Endothelial cell of umbilical vein (primary cell): ENCODE results near the gene TSPAN4. TPM values are rescaled to one million over a fixed set of nuclear protein-coding genes. Genes with fewer than 3 reads are reported as not detected.

Source experiments
- BruUV-seq: library from RNA; stranded (reverse); fragments of 400-500 nt; replicated peaks from 2 replicates; lab custom pipeline; 2021; lab: Mats Ljungman, UMichigan
- CTCF ChIA-PET: fragments of 300-600, 350-600 bp; sonication (Branson Sonifier 250); formaldehyde crosslinking; loops from one replicate; lab custom pipeline; 2021; ENCODE audit warnings: antibody characterized with exemption, inconsistent platforms; lab: Charles Lee
- POLR2A ChIA-PET: fragments of 300-600, 350-600 bp; sonication (Branson Sonifier 250); formaldehyde crosslinking; loops from one replicate; lab custom pipeline; 2021; ENCODE audit warnings: antibody characterized with exemption, inconsistent platforms; lab: Charles Lee
- DNase-seq: peaks from one replicate; pipeline ENCODE4 v3.0.0-alpha.2; 2011; ENCODE audit warnings: low read depth, low spot score
- FAIRE-seq: peaks from 2 replicates; lab custom pipeline; 2011; peaks lifted over from hg19 to GRCh38; lab: Jason Lieb, UNC
- H2AFZ ChIP-seq: 2 replicates; pipeline ENCODE4 v1.6.0; 2012; ENCODE audit warnings: low read depth, low read length, control low read depth, inconsistent platforms
- H3K27ac ChIP-seq: 2 replicates; pipeline ENCODE4 v1.5.1; 2011; ENCODE audit warnings: low read depth, mild to moderate bottlenecking, control low read depth, low read length, moderate library complexity; ENCODE audit not compliant: insufficient read depth
- H3K27me3 ChIP-seq, 2 experiments: 2 replicates each; pipeline versions ENCODE4 v1.6.0 to v1.6.1; 2011; ENCODE audit warnings: low read length in 2 of 2, mixed read lengths in 1 of 2; ENCODE audit not compliant: control insufficient read depth in 2 of 2, insufficient read depth in 2 of 2
- H3K36me3 ChIP-seq, 2 experiments: 2 replicates in 1 of 2; 3 replicates in 1 of 2; pipeline ENCODE4 v1.5.1; 2011; ENCODE audit warnings: low read length in 2 of 2, mild to moderate bottlenecking in 1 of 2, moderate library complexity in 1 of 2; ENCODE audit not compliant: control insufficient read depth in 2 of 2, insufficient read depth in 2 of 2; ENCODE audit errors: extremely low read depth in 1 of 2
- H3K4me1 ChIP-seq: 3 replicates; pipeline ENCODE4 v1.5.1; 2011; ENCODE audit warnings: mild to moderate bottlenecking, low read length; ENCODE audit not compliant: control insufficient read depth, insufficient read depth; ENCODE audit errors: extremely low read depth
- H3K4me2 ChIP-seq: 2 replicates; pipeline ENCODE4 v1.6.1; 2011; ENCODE audit warnings: low read length, control low read depth, mixed read lengths; ENCODE audit not compliant: insufficient read depth
- H3K4me3 ChIP-seq, 3 experiments: fragments of 200-600 bp in 1 of 3; sonication (generic), shearing (Covaris generic) in 1 of 3; replicated peaks in 1 of 3; 2 replicates each; pipeline ENCODE4 v1.5.1; 2011 to 2016; ENCODE audit warnings: control low read depth in 3 of 3, low read length in 3 of 3, mild to moderate bottlenecking in 2 of 3, inconsistent platforms in 1 of 3, low read depth in 1 of 3, moderate library complexity in 1 of 3; ENCODE audit not compliant: insufficient read depth in 1 of 3
- H3K79me2 ChIP-seq: 2 replicates; pipeline ENCODE4 v1.6.0; 2012; ENCODE audit warnings: low read length, inconsistent platforms; ENCODE audit not compliant: control insufficient read depth, insufficient read depth
- H3K9ac ChIP-seq: replicated peaks from 2 replicates; pipeline ENCODE3; 2011; ENCODE audit warnings: low read length, control low read depth; ENCODE audit not compliant: insufficient read depth; ENCODE audit errors: extremely low read depth
- H3K9me1 ChIP-seq: replicated peaks from 3 replicates; pipeline ENCODE4 v1.6.0; 2011; ENCODE audit warnings: mild to moderate bottlenecking, low read length; ENCODE audit not compliant: control insufficient read depth, insufficient read depth; ENCODE audit errors: extremely low read depth
- H3K9me3 ChIP-seq: replicated peaks from 2 replicates; pipeline ENCODE4 v1.5.1; 2012; ENCODE audit warnings: low read length, inconsistent platforms; ENCODE audit not compliant: control insufficient read depth, insufficient read depth
- H4K20me1 ChIP-seq: replicated peaks from 2 replicates; pipeline ENCODE3; 2011; ENCODE audit warnings: mild to moderate bottlenecking, low read length; ENCODE audit not compliant: control insufficient read depth, insufficient read depth; ENCODE audit errors: extremely low read depth
- EZH2 ChIP-seq: IDR thresholded peaks from 2 replicates; pipeline ENCODE4 v1.6.1; 2012; ENCODE audit warnings: borderline replicate concordance, low read depth, mild to moderate bottlenecking, moderate library complexity, low read length, inconsistent platforms; ENCODE audit not compliant: severe bottlenecking
- FOS ChIP-seq: IDR thresholded peaks from 2 replicates; pipeline ENCODE4 v1.6.1; 2011; ENCODE audit warnings: mild to moderate bottlenecking, low read length, moderate library complexity, borderline replicate concordance; ENCODE audit not compliant: insufficient read depth
- GATA2 ChIP-seq: IDR thresholded peaks from 2 replicates; pipeline ENCODE4 v1.7.0; 2011; ENCODE audit warnings: low read depth, mild to moderate bottlenecking, moderate library complexity, mixed read lengths, low read length; ENCODE audit not compliant: insufficient read length, insufficient read depth
- JUN ChIP-seq: IDR thresholded peaks from 2 replicates; pipeline ENCODE4 v1.6.1; 2011; ENCODE audit warnings: borderline replicate concordance, low read depth; ENCODE audit not compliant: insufficient read length, insufficient read depth
- MYC ChIP-seq: IDR thresholded peaks from one replicate; pipeline ENCODE4 v1.6.1; 2011; ENCODE audit warnings: mild to moderate bottlenecking, low read depth, low read length
- POLR2A ChIP-seq: IDR thresholded peaks from 2 replicates; pipeline ENCODE4 v1.6.1; 2012; ENCODE audit warnings: low read depth, mild to moderate bottlenecking, control low read depth, low read length
- POLR2AphosphoS5 ChIP-seq: IDR thresholded peaks from 2 replicates; pipeline ENCODE4 v1.6.1; 2012; ENCODE audit warnings: low read depth, mild to moderate bottlenecking, control low read depth, low read length, moderate library complexity; ENCODE audit not compliant: insufficient read depth
- dilution Hi-C: fragments of 300-500 bp; cut with MboI; formaldehyde crosslinking; loops from one replicate; pipeline ENCODE4 v1.15.0; 2019; ENCODE audit warnings: low sequenced_read_pairs; ENCODE audit not compliant: extremely low pct_ligation_motif_present
- intact Hi-C: fragments of 100-400 bp; cut with micrococcal nuclease; formaldehyde crosslinking; loops from one replicate; pipeline ENCODE4 v1.10.0; 2022
- polyA plus RNA-seq, 4 experiments: library from polyadenylated mRNA; depleted of rRNA in 3 of 4; stranded (reverse) in 3 of 4; unstranded in 1 of 4; fragments of >200 nt; gene quantifications; 2 replicates each; pipeline versions ENCODE4 v1.2.1 to v1.2.3, GENCODE V29; 2011 to 2012; ENCODE audit warnings: missing spikeins in 1 of 4
- total RNA-seq: library from RNA; stranded (reverse); gene quantifications from 2 replicates; pipeline ENCODE4 v1.2.3, GENCODE V29; 2021
- TF ChIP-seq, protein P1 (sequence below), 2 donors: IDR thresholded peaks; 1 replicate in 1 of 2; 2 replicates in 1 of 2; pipeline ENCODE4 v1.5.1; 2011; ENCODE audit warnings: low read length in 2 of 2, mild to moderate bottlenecking in 2 of 2, moderate library complexity in 2 of 2, control low read depth in 1 of 2, inconsistent platforms in 1 of 2, low read depth in 1 of 2; ENCODE audit not compliant: insufficient read depth in 1 of 2; ENCODE audit errors: extremely low read depth in 1 of 2
- TF ChIP-seq, protein P2 (sequence below): IDR thresholded peaks from 2 replicates; pipeline ENCODE4 v1.6.1; 2011; ENCODE audit not compliant: insufficient read depth, insufficient read length

Gene TSPAN4
- total and polyA plus RNA-seq, 2 donors (not counting 3 experiments of a cell fraction or from before 2014, with no cell fraction given), result 114 to 199 TPM

DNA sequence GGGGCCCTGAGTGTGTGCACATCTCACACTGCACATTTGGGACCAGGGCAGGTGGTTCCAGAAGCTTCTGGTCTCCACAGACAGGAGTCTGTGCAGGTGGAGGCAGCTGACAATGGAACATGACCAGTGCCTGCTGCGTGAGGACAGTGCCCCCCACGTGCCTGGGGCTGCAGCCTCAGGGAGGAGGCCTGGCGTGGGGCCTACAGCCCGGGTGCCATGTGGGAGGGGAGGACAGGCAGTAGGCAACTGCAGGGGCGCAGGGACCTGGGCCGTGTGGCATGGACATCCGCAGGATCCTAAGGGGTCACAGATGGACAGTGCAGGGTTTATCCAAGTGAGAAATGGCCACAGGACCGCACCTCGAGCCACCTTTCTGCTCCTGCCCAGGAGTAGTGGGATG is 28.8 kb downstream of the TSPAN4 start:
- no peak overlapping the region for H2AFZ ChIP-seq
- H3K9me1 ChIP-seq, result no peaks in the 10 kb centered on the region
- no peaks in the 10 kb centered on the region for H3K36me3 ChIP-seq
- dilution Hi-C loops, result no loop called here
- FAIRE-seq (no peak), DNase-seq (no peak)
- no peak overlapping the region for H3K4me3 ChIP-seq
- no peak overlapping the region for H3K9ac ChIP-seq
- intact Hi-C loops, result no loop called here
- ChIA-PET POLR2A (no interaction called here), CTCF (interaction anchor here (2.5 kb wide), 1 partner anchor 180 kb away, joined by 7 read pairs; no protein-coding TSS in a partner anchor)
- no peak overlapping the region for H3K27ac ChIP-seq
- H3K4me1 ChIP-seq, result no peaks in the 10 kb centered on the region
- TF ChIP-seq POLR2AphosphoS5 (no peak), JUN (no peak), GATA2 (no peak), MYC (no peak), EZH2 (no peak), FOS (no peak), POLR2A (no peak)
- TF ChIP-seq, protein P1, sequence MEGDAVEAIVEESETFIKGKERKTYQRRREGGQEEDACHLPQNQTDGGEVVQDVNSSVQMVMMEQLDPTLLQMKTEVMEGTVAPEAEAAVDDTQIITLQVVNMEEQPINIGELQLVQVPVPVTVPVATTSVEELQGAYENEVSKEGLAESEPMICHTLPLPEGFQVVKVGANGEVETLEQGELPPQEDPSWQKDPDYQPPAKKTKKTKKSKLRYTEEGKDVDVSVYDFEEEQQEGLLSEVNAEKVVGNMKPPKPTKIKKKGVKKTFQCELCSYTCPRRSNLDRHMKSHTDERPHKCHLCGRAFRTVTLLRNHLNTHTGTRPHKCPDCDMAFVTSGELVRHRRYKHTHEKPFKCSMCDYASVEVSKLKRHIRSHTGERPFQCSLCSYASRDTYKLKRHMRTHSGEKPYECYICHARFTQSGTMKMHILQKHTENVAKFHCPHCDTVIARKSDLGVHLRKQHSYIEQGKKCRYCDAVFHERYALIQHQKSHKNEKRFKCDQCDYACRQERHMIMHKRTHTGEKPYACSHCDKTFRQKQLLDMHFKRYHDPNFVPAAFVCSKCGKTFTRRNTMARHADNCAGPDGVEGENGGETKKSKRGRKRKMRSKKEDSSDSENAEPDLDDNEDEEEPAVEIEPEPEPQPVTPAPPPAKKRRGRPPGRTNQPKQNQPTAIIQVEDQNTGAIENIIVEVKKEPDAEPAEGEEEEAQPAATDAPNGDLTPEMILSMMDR (IDR thresholded peaks at IDR 0.05; ENCODE audit: extremely low read depth in 1 of 2, insufficient read depth in 1 of 2, low read depth in 1 of 2, low read length in 2 of 2), result no peak
- TF ChIP-seq, protein P2, sequence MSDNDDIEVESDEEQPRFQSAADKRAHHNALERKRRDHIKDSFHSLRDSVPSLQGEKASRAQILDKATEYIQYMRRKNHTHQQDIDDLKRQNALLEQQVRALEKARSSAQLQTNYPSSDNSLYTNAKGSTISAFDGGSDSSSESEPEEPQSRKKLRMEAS, result no peak
- H3K27me3 ChIP-seq, result no peaks in the 10 kb centered on the region
- no peaks in the 10 kb centered on the region for H3K9me3 ChIP-seq
- H3K79me2 ChIP-seq, result no peaks in the 10 kb centered on the region
- H4K20me1 ChIP-seq, result no peaks in the 10 kb centered on the region
- no TSS peak for BruUV-seq
- H3K4me2 ChIP-seq, result no peak overlapping the region
